Left renal pelvis (tissue), 4 donors: ENCODE results near the gene CARS2. TPM values are rescaled to one million over a fixed set of nuclear protein-coding genes. Genes with fewer than 3 reads are reported as not detected.
"Not testable (repeated sequence)": the region's sequence is repeated elsewhere in the genome, so short reads cannot be mapped to it uniquely, and the experiment has no call there.

ENCODE experiments used
- DNase-seq, 4 donors: peaks; one replicate each; pipeline ENCODE4 v3.0.0-alpha.2; 2013; ENCODE audit warnings: low read depth in 4 of 4, low spot score in 3 of 4
- polyA plus RNA-seq, 4 donors: library from polyadenylated mRNA; unstranded; fragments of 120-200 nt; gene quantifications; one replicate each; pipeline ENCODE4 v1.2.1, GENCODE V29; 2013; ENCODE audit not compliant: insufficient read length in 4 of 4

Gene CARS2
- polyA plus RNA-seq, 4 donors = 47.9 to 81.9 (median 62.0) TPM

DNA sequence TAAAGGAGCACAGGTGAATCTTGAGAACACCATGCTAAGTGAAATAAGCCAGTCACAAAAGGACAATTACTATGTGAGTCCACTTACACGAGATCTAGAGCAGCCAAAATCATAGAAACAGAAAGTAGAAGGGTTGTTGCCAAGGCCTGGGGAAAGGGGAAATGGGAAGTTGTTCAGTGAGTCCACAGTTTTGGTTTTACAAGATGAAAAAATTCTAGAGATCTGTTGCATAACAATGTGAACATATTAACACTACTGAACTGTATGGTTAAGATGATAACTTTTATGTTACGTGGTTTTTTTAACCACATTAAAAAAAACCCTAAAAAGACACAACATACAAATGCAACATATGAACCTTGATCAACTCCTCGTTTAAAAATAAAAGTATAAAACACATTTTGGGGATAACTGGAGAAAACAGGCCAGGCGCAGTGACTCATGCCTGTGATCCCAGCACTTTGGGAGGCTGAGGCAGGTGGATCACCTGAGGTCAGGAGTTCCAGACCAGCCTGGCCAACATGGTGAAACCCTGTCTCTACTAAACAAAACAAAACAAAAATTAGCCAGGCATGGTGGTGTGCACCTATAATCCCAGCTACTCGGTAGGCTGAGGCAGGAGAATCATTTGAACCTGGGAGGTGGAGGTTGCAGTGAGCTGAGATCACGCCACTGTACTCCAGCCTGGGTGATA is 47.6 kb downstream of the CARS2 start:
- not testable (repeated sequence) for DNase-seq

DNA sequence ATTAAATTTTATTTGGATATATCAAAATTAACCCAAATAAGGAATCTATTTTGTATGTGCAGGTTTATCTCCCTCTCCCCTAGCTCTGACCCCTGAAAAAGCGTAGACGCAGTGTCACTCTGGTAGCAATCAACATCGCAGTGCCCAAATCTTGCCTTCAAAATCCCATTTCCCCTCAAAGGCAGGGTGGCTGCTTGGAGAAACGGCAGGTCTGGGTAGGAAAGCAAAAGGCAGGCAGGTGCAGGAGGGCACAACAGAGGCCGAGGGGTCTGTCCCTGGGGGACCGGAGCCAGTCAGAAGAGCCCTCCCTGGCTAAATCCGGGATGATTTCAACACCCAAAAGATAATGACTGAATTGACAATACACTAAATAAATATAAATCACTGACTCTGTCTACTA is 48.7 kb downstream of the CARS2 start:
- DNase-seq = no peak

DNA sequence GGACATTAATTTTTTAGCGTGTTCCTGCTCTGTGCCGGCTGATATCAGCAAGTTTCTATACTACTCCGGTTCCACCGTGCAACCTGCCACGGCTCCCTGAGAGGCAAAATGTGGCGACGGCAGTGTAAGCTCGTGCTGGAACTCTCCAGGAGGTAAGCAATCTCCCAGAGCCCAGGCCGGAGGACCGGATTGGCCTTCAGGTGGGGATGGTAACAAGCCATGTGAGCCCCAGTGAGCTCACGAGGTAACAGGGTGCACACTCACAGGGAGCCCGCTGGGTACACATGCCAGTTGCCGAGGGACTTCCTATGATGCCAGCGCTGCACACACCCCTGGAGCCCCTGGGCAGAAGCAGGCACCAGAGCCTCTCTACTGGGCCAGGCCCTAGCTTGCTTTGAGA is 52.1 kb downstream of the CARS2 start:
- no peak for DNase-seq

GRCh38 chr13:110653271-110653670 is 52.6 kb downstream of the CARS2 start:
- no peak for DNase-seq

DNA sequence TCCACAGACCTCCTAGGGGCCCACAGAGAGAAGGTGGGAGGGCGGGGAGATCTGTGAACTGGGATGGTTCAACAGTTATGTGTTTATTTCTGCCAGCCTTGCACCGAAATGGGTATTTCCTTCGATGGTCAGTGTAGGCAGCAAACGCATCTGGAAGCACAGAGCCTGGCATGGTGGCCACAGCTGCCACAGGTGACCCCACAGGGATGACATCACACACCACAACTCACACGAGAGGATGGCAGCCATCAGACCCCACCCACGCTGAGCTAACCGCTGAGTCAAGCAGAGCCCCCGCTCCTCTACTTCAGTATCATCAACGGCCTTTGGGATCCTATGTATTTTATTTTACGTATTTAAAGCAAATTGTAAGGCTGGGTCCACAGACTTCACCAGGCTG is 53.2 kb downstream of the CARS2 start:
- DNase-seq = no peak

DNA sequence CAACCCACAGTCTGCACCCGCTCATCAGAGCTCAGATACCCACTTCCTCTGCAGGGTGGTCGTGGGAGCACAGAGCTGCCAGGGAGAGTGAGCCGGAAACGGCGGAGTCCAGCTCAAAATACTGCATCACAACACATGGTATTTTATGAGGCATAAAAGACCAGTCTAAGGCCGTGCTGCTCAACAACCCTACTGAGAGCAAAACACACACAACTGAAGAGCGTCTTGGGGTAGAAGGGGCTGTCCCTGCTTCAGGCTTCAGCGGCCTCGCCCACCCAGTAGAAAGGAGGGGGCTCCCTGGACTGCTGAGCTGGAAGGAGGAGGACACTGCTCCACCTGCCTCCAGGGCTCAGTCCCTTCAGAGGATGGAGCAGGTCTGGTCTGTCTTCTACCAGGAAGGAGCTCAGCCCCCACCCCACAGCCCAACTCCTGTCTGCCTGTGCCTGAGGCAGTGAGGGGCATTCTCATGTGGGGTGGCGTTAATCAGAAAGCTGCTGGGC is 53.6 kb downstream of the CARS2 start:
- no peak for DNase-seq

DNA sequence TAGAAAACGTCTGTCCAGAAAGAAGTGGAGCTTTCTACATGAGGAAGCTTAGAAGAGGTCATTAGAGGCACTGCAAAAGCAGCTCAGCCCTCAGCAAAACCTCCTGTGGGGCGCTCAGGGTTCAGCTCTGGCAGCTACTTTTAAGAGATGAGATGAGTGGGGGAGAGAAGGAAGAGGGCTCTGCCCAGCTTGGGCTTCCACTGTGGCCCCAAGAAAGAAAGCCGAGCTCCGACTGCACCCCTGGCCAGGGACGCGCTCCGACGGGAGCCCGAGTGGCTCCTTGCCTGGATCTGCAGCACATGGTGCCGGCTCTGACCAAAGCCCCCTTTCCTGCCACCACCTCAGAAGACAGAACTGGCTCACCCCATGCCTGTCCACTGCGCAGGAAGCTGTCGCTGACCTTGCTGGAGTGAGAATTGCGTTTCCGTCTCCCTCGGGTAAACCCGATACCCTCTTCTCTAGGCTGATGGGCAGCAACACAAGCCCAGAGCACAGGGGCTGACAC is 54.1 kb downstream of the CARS2 start:
- no peak for DNase-seq

DNA sequence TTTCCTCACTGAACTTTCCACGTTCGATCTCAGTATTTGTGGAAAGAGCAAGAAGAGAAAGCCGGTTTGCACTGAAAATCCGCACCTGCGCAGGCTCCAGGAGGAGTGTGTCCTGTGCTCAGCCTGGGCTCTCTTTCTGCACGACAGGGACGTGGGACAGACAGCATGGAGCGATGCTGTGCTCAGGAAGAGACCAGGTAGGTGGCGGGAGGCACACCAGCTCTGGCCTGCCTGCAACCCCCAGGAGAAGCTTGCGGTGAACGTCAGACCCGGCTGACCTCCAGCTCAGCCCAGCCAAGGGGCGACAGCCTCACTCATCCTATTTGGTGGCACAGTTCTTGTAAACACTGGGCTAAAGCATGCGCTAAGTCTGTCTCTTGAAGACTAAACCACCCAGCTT is 54.6 kb downstream of the CARS2 start:
- DNase-seq = no peak

DNA sequence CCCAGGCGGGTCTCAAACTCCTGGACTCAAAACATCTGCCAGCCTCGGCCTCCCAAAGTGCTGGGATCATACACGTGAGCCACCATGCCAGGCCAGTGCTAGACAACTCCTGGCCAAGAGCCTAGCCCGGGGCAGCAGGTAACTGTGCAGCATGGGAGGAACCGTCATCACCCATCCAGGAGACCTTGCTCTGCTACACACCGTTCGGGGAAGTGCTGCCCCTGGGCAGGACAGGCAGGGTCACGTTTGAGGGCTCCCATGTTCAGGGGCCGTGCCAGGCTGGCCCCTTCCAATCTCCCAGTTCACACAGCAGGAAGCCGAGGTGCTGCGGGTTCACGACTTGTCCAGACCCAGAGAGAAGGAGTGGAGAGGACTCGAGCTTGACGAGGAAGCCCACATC is 55.5 kb downstream of the CARS2 start:
- DNase-seq = no peak

GRCh38 chr13:110649551-110649950 is 56.4 kb downstream of the CARS2 start:
- DNase-seq = no peak

- no peak for DNase-seq
These were observed 57.0 kb downstream of the CARS2 start for GRCh38 chr13:110648848-110649421.

- DNase-seq = no peak
These were observed 57.6 kb downstream of the CARS2 start for GRCh38 chr13:110648146-110648819.

GRCh38 chr13:110647365-110647737 is 58.6 kb downstream of the CARS2 start:
- no peak for DNase-seq

GRCh38 chr13:110646442-110647364 is 59.2 kb downstream of the CARS2 start:
- DNase-seq = no peak

GRCh38 chr13:110645750-110646149 is 60.2 kb downstream of the CARS2 start:
- DNase-seq = no peak

DNA sequence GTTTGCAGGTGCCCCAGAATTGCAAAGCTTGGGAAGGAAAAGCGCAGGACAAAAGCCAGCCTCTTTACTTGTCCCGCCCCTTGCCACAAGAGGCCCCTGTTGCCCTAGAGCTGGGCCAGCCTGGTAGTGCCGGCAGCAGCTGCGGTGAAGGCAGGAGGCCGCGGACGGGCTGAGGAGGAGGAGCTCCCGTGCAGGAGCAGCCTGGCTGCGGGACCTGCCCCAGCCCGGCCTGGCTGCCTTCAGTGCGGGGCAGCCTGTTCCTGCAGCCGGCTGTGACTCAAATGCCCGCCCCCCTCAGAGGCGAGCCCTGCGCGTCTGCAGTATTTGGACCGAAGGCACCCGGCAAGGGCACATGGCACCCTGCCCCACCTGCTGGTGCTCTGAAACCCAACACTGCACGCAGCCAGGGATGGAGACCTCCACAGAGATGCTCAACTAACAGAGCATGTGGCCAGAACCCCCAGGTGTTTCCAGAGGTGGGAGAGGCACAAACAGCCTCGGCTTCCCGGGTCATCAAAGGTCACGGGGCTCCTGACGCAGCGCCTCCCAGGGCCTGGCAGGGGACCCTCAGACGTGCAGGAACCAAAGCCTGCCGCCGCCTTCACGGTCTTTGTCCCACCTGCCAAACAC is 60.9 kb downstream of the CARS2 start:
- DNase-seq = no peak

DNA sequence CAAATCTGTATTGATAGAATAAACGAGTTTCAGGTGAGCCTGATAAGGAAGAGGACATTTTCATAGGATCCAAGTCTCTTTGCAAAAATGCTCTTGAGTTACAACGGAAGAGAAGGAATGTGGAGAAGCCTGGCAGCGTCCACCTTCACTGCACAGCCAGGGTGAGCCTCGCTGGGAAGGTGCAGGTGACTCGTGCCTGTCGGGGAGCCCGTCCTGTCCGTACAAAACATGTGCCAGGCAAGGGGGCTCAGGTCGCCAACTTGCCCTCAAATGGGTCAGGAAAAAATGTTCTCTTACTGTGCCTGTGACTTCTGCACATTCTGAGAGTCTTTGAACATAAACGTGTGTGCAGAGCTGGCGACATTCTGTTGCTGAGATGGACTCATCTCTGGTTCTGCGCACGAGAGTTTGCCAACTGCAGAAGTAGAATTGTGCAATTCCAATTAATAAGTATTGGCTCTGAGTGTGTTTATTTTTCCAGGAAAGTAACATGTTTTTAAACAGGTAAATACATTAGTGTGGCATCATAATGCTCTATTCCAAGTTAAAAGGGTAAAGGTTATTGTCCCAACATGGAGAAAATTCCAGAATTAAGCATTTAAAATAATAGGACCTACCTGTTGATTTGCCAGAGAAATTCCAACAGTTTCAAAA is 62.0 kb downstream of the CARS2 start:
- DNase-seq = no peak

DNA sequence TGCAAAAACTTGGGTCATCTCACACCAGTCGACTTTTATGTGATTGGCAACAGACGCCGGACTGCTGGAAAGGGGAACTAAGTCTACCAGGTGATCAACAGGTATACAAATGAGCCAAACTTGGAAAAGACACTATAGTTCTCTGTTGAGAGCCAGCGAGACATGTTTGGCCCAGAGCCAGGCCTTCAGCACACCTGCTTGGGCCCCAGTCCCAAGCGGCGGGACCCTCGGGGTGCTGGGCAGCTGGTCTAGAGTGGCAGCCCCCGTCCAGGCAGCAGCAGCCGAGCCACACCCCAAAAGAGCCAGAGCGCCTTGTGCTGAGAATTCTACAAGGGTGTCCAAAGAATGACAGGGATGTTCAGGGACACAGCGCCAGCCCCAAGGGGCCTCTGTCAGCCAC is 62.6 kb downstream of the CARS2 start:
- no peak for DNase-seq

GRCh38 chr13:110642291-110642981 is 63.5 kb downstream of the CARS2 start:
- no peak for DNase-seq
